ENCODE data around the gene CAMSAP1.

GRCh38 chr9:135803441-135803840, 103.9 kb downstream of the CAMSAP1 start:
- TF ChIP-seq POLR2A (IDR thresholded peaks at IDR 0.05) (no peak), CTCF (IDR thresholded peaks at IDR 0.05) (no peak)
